HAP-1 (cell line): ENCODE results near the gene CIPC.

Source experiments
- DNase-seq, 2 experiments: peaks; one replicate each; pipeline ENCODE4 v3.0.0-alpha.2; 2016 to 2020; ENCODE audit warnings: low spot score in 2 of 2
- H3K27me3 ChIP-seq: fragments of 250-450 bp; sonication (Bioruptor Pico); 2 replicates; pipeline ENCODE4 v1.5.1; 2020; ENCODE audit warnings: low read depth, mild to moderate bottlenecking, moderate library complexity
- H3K36me3 ChIP-seq: fragments of 250-450 bp; sonication (Bioruptor Pico); replicated peaks from 2 replicates; pipeline ENCODE4 v1.5.1; 2020; ENCODE audit warnings: mild to moderate bottlenecking
- H3K4me1 ChIP-seq: fragments of 250-450 bp; sonication (Bioruptor Pico); 2 replicates; pipeline ENCODE4 v1.5.1; 2020; ENCODE audit warnings: mild to moderate bottlenecking
- H3K4me3 ChIP-seq: fragments of 250-450 bp; sonication (Bioruptor Pico); 2 replicates; pipeline ENCODE4 v1.5.1; 2020; ENCODE audit warnings: mild to moderate bottlenecking, moderate library complexity
- H3K9me3 ChIP-seq: fragments of 250-450 bp; sonication (Bioruptor Pico); 2 replicates; pipeline ENCODE4 v1.5.1; 2020; ENCODE audit warnings: mild to moderate bottlenecking, moderate library complexity
- in situ Hi-C: fragments of 300-500 bp; cut with MboI; formaldehyde crosslinking; loops from 3 replicates; pipeline ENCODE4 v1.14.3; 2020; ENCODE audit warnings: low sequenced_read_pairs, inconsistent platforms, mixed read lengths

CIPC gene

GRCh38 chr14:77085538-77085937 lies 12.5 kb upstream of the CIPC start:
- Histone ChIP-seq H3K36me3 (no peaks in the 10 kb centered on the region), H3K4me1 (peaks cover 12% of the 10 kb centered on the region), H3K27me3 (no peaks in the 10 kb centered on the region), H3K9me3 (no peaks in the 10 kb centered on the region), H3K4me3 (no peak overlapping the region)
- DNase-seq, result peak; percentile 43 to 56
- in situ Hi-C loops, result no loop called here

DNA sequence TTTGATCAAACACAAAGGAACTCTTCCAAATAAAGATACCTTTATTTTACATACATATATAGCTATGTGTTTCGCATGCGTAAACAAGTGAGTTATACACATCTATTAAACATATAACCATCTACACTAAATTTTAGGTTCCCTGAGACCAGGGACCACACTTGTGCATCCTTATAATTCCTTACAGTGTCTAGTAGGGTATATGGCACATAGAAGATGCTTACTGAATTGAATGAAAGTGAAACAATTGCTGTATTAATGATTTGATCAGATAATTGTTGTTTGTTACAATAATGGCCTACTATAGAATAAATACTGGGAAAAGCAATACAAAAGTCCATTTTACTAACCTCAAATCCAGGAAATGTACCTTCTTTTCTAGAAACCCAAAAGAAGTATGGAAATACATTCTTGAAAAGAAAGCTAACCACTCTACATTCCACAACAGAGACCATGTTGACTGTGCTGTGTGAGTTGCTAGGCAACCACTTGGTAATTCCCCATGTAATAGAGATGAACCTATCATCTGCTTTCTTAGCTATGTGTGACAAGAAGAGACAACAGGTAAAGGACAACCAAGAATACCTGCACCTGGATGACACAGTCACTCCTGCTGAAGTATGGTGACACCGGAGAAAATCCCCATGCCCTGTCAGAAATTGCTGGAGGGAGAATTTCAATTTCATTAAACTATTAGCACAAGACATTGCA lies 11.9 kb upstream of the CIPC start:
- Histone ChIP-seq H3K4me1 (peaks cover 12% of the 10 kb centered on the region), H3K9me3 (peaks cover 3% of the 10 kb centered on the region), H3K36me3 (no peaks in the 10 kb centered on the region), H3K27me3 (no peaks in the 10 kb centered on the region), H3K4me3 (no peak overlapping the region)
- in situ Hi-C loops, result no loop called here
- DNase-seq, result peak; percentile 37 to 55

DNA sequence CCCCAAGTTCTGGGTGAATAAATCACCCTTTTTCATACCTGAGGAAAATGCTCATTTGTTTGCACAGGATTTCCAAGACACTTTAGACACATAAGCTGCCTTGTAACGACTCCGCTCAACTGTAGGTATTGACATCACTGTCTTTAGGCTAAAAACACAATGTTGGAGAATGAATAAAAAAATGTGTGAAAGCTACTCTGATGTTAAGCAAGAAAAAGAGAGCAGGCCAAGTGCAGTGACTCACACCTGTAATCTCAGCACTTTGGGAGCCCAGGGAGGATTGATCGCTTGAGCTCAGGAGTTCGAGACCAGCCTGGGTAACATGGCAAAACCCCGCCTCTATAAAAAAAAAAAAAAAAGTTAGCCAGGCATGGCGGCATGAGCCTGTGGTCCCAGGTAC lies 11.1 kb upstream of the CIPC start:
- in situ Hi-C loops, result no loop called here
- DNase-seq, result no peak
- Histone ChIP-seq H3K4me3 (no peak overlapping the region), H3K36me3 (no peaks in the 10 kb centered on the region), H3K4me1 (peaks cover 12% of the 10 kb centered on the region), H3K27me3 (no peaks in the 10 kb centered on the region), H3K9me3 (peaks cover 11% of the 10 kb centered on the region)

DNA sequence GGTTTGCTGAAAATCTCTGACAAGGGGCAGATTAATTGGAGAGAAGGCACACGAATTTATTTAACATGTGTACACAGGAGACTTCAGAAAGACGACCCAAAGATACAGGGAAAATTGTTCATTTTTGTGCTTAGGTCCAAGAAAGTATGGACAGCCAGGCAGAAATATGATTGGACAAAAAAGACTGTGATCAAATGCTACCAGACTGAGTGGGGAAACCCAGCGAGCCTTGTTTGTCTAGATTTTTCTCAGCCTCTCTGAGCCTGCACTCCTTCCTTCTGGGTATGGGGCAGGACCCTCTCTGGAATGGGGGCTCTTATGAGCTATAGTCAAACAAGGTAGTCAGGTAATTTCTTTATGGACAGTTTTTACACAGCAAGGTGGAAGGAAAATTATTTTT lies 10.4 kb upstream of the CIPC start:
- Histone ChIP-seq H3K27me3 (no peaks in the 10 kb centered on the region), H3K4me3 (no peak overlapping the region), H3K4me1 (peaks cover 12% of the 10 kb centered on the region), H3K9me3 (peaks cover 16% of the 10 kb centered on the region), H3K36me3 (no peaks in the 10 kb centered on the region)
- no peak for DNase-seq
- in situ Hi-C loops, result no loop called here

DNA sequence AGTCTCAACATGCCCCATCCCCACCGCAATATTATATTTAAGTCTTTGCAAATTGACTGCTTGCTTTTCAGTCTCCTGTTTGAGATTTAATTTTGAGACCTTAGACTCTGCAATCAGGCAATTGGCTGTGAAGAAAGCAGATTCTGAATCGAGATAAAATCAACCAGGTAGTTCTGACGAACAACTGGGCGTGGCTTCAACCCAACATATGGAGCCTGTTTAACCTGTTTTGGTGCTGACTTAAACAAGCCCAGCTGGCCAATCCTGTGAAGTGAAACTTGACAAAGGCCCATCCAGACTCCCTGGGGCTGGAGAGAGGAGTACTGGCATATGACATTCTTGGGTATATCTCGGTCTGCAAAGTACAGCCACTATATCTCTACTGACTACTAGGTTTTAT lies 9.8 kb upstream of the CIPC start:
- Histone ChIP-seq H3K4me1 (peaks cover 12% of the 10 kb centered on the region), H3K9me3 (peaks cover 16% of the 10 kb centered on the region), H3K27me3 (no peaks in the 10 kb centered on the region), H3K36me3 (no peaks in the 10 kb centered on the region), H3K4me3 (no peak overlapping the region)
- in situ Hi-C loops, result no loop called here
- DNase-seq, result no peak

DNA sequence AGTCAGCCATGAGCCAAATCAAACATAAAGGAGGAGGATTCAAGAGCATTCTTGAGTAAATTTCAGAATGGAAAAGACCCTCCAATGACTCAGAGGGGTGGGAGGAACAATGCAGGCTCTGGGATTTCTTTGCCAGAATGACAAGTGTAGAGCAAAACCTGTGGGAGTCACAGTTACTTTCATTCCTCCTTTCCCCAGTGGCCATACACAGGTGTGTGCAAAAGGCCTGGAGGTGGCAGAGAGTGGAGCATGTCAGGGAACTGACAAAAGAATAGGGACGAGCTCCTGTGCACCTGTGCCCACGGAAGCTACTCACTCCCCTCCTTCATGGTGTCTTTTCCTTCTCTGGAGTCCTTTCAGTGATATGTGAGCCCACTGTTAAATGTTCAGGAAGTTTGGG lies 9.4 kb upstream of the CIPC start:
- no peak for DNase-seq
- Histone ChIP-seq H3K27me3 (no peaks in the 10 kb centered on the region), H3K4me3 (no peak overlapping the region), H3K4me1 (peaks cover 12% of the 10 kb centered on the region), H3K36me3 (no peaks in the 10 kb centered on the region), H3K9me3 (peaks cover 16% of the 10 kb centered on the region)
- in situ Hi-C loops, result no loop called here

DNA sequence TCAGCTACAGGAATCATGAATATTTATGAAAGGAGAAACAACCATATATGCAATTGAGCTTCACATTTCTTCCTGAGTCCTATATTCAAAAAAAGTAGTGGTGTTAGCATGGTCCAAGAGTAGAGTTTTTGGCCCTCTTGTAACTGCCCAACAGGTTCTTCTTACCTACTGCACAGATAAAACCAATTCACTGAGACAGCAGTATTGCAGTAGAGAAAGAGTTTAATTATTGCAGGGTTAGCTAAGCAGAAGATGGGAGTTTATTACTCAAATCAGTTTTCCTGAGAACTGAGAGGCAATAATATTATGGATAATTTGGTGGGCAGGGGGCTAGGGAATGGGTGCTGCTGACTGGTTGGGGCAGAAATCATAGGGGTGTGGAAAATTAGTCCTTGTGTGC lies 6.5 kb upstream of the CIPC start:
- no peak for DNase-seq
- Histone ChIP-seq H3K27me3 (no peaks in the 10 kb centered on the region), H3K36me3 (no peaks in the 10 kb centered on the region), H3K4me3 (no peak overlapping the region), H3K4me1 (no peaks in the 10 kb centered on the region; the same call in 1 of the 2 replicates), H3K9me3 (peaks cover 16% of the 10 kb centered on the region)
- in situ Hi-C loops, result no loop called here

GRCh38 chr14:77092676-77093075 lies 5.4 kb upstream of the CIPC start:
- H3K27me3 ChIP-seq, result no peaks in the 10 kb centered on the region
- DNase-seq, result no peak
- peaks cover 7% of the 10 kb centered on the region for H3K4me1 ChIP-seq
- H3K36me3 ChIP-seq, result no peaks in the 10 kb centered on the region
- H3K9me3 ChIP-seq, result peaks cover 16% of the 10 kb centered on the region
- in situ Hi-C loops, result no loop called here
- H3K4me3 ChIP-seq, result no peak overlapping the region

GRCh38 chr14:77094672-77095284 lies 3.3 kb upstream of the CIPC start:
- H3K36me3 ChIP-seq, result no peaks in the 10 kb centered on the region

DNA sequence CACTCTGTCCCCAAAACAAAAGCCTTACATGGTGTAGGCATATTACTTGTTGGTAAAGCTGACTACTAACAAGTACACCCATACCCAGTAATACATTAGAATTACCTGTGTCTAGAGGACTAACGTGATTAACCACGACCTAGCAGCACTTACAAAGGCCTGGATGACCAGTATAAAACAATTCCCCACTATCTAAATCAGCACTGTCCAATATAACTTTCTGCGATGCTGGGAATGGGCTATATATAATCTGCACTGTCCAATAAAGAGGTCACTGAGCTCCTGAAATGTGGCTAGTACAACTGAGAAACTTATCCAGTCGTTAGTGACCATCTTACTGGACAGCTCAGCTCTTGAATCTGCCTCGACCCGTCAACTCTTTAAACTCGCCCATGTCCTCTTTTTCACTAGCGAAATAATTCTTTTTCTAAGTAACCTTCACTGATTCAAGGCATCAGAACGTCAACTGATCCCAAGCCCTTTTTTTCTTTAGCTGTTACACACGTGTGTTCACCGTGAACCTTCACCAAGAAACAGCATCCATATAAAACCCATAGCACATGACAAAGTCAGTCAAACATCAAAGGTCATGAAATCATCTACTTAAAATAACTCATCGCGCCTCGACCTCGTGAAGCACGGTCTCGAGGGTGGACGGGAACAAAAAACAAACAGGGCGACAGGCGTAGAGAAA lies 905 bp upstream of the CIPC start:
- H3K27me3 ChIP-seq, result no peaks in the 10 kb centered on the region
- in situ Hi-C loops, result no loop called here
- peak in 1 of 2 experiments; percentile 19 for DNase-seq
- H3K4me3 ChIP-seq, result peak overlapping the region; percentile 79
- peaks cover 22% of the 10 kb centered on the region for H3K4me1 ChIP-seq
- H3K36me3 ChIP-seq, result no peaks in the 10 kb centered on the region
- H3K9me3 ChIP-seq, result 0 out of 2 replicates have a peak, but pooled peaks cover 2% of the 10 kb centered on the region

More at GRCh38 chr14:77094672-77095284, 3.3 kb upstream of the CIPC start:
- peaks cover 17% of the 10 kb centered on the region for H3K4me1 ChIP-seq
- in situ Hi-C loops, result no loop called here
- H3K9me3 ChIP-seq, result peaks cover 16% of the 10 kb centered on the region
- DNase-seq, result peak; percentile 74 to 89
- no peak overlapping the region for H3K4me3 ChIP-seq
- H3K27me3 ChIP-seq, result no peaks in the 10 kb centered on the region

DNA sequence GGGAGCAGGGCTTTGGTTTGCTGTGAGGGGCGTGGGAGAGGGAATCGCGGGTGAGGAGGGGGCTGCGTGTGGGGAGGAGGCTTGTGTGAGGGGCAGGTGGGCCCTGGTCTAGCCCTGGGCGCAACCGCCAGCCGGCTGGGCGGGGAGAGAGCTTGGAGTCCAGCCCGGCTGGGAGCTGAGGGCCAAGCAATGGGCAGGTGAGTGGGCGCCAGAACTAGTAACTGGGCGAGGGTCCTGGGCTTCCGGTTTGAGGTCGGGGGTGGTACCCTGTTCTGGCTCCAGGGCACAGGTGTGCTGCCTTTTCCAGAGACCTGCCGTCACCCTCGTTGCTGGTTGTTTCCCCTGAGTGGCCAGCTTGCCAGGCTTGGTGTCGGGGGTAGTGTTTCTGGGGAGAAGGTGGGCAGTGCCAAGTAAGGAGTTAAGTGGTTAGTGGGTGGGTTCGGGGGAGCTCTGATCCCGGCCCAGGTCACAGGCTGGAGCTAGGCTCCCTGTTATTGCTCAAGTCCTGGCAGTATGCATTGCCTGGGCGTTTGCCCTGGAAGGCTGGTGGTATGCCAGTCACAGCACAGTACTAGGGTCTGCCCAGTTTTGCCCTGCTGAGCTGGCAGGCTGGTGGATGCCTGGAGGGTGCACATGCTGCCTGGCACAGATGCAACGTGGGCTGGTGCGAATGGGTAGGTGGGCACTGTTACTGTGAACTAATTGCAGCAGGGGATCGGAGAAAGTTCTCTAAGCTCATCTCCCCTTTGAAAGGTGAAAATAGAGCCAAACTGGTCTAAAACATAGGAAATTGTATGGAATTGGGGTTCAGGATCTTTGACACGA lies 683 bp downstream of the CIPC start:
- Histone ChIP-seq H3K36me3 (no peaks in the 10 kb centered on the region), H3K4me3 (peak overlapping the region; percentile 79), H3K4me1 (peaks cover 26% of the 10 kb centered on the region), H3K9me3 (no peaks in the 10 kb centered on the region), H3K27me3 (no peaks in the 10 kb centered on the region)
- in situ Hi-C loops, result no loop called here
- DNase-seq, result peak in 1 of 2 experiments; percentile 35

- in situ Hi-C loops, result no loop called here
- Histone ChIP-seq H3K4me3 (no peak overlapping the region), H3K4me1 (peaks cover 26% of the 10 kb centered on the region), H3K9me3 (no peaks in the 10 kb centered on the region), H3K36me3 (no peaks in the 10 kb centered on the region), H3K27me3 (no peaks in the 10 kb centered on the region)
- peak; percentile 52 to 93 for DNase-seq
Measured at GRCh38 chr14:77099425-77100167, 1.5 kb downstream of the CIPC start.

DNA sequence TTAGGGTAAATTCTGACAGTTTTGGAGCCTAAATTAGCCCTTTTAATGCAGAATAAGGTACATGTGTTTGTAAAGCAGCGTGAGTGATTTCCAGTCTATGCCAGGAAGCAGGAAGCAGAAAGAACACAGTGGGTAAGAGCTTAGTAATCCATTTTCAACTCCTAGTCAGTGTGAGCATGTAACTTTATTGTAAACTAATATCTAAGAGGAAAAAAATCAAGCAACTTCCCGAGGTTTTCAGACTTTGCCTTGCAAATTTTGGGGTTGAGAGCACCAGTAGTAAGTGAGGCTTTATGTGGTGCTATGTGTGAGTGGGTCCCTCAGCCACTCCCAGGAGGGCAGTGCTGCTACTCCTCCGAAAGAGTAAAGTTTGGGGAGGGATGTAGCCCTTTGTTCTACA lies 2.9 kb downstream of the CIPC start:
- no peaks in the 10 kb centered on the region for H3K27me3 ChIP-seq
- no peak for DNase-seq
- H3K4me3 ChIP-seq, result no peak overlapping the region
- peaks cover 30% of the 10 kb centered on the region for H3K4me1 ChIP-seq
- no peaks in the 10 kb centered on the region for H3K9me3 ChIP-seq
- H3K36me3 ChIP-seq, result no peaks in the 10 kb centered on the region; the same call in 1 of the 2 replicates
- in situ Hi-C loops, result no loop called here
